ENCODE results near the gene RNF144B.
"Not testable (repeated sequence)": the region's sequence is repeated elsewhere in the genome, so short reads cannot be mapped to it uniquely, and the experiment has no call there.

RNF144B gene

GRCh38 chr6:18445228-18445627, 58.1 kb downstream of the RNF144B start:
- no peak for DNase-seq (ENCODE audit: low spot score)

- DNase-seq (ENCODE audit: low spot score): no peak
These were observed 59.6 kb downstream of the RNF144B start for GRCh38 chr6:18446771-18447170.

- no peak for DNase-seq (ENCODE audit: low spot score)
These were observed 60.4 kb downstream of the RNF144B start for GRCh38 chr6:18447552-18447951.

GRCh38 chr6:18451756-18452155, 64.6 kb downstream of the RNF144B start:
- DNase-seq (ENCODE audit: low spot score): no peak

- DNase-seq (ENCODE audit: low spot score): no peak
These were observed 67.3 kb downstream of the RNF144B start for GRCh38 chr6:18454446-18454845.

- DNase-seq (ENCODE audit: low spot score): no peak
These were observed 70.1 kb downstream of the RNF144B start for GRCh38 chr6:18457065-18457737.

GRCh38 chr6:18458086-18458485, 70.9 kb downstream of the RNF144B start:
- not testable (repeated sequence) for DNase-seq (ENCODE audit: low spot score)

GRCh38 chr6:18463429-18463828, 76.3 kb downstream of the RNF144B start:
- DNase-seq (ENCODE audit: low spot score): no peak

- DNase-seq (ENCODE audit: low spot score): no peak
These were observed 77.0 kb downstream of the RNF144B start for GRCh38 chr6:18464176-18464575.

GRCh38 chr6:18465410-18466154, 78.4 kb downstream of the RNF144B start:
- DNase-seq (ENCODE audit: low spot score): no peak

GRCh38 chr6:18467741-18468502, 80.8 kb downstream of the RNF144B start:
- no peak for DNase-seq (ENCODE audit: low spot score)

- DNase-seq (ENCODE audit: low spot score): no peak
These were observed 81.3 kb downstream of the RNF144B start for GRCh38 chr6:18468503-18468843.

GRCh38 chr6:18469536-18469935, 82.4 kb downstream of the RNF144B start:
- DNase-seq (ENCODE audit: low spot score): no peak

- DNase-seq (ENCODE audit: low spot score): no peak
These were observed 84.2 kb downstream of the RNF144B start for GRCh38 chr6:18471232-18471964.

GRCh38 chr6:18472941-18473340, 85.8 kb downstream of the RNF144B start:
- no peak for DNase-seq (ENCODE audit: low spot score)

GRCh38 chr6:18473755-18474154, 86.6 kb downstream of the RNF144B start:
- no peak for DNase-seq (ENCODE audit: low spot score)

GRCh38 chr6:18477301-18477941, 90.3 kb downstream of the RNF144B start:
- no peak for DNase-seq (ENCODE audit: low spot score)

GRCh38 chr6:18478610-18479009, 91.5 kb downstream of the RNF144B start:
- no peak for DNase-seq (ENCODE audit: low spot score)

- DNase-seq (ENCODE audit: low spot score): no peak
These were observed 94.7 kb downstream of the RNF144B start for GRCh38 chr6:18481870-18482269.

- no peak for DNase-seq (ENCODE audit: low spot score)
These were observed 98.7 kb downstream of the RNF144B start for GRCh38 chr6:18485660-18486435.

GRCh38 chr6:18488004-18488403, 100.9 kb downstream of the RNF144B start:
- DNase-seq (ENCODE audit: low spot score): no peak

Measured in cerebellar cortex (tissue), 1 donor.